HepG2 (cell line): ENCODE results near the gene TNRC18. TPM values are rescaled to one million over a fixed set of nuclear protein-coding genes. Genes with fewer than 3 reads are reported as not detected.

ENCODE experiments used
- ATAC-seq: fragments of 200-7000 bp; cut with Tn5 transposase; 3 replicates; pipeline ENCODE4 v1.9.1; 2020; ENCODE audit warnings: mild to moderate bottlenecking, moderate library complexity
- BruUV-seq: library from RNA; stranded (reverse); fragments of 400-500 nt; replicated peaks from 2 replicates; lab custom pipeline; 2021; lab: Mats Ljungman, UMichigan
- CTCF ChIA-PET: fragments of 300-600 bp; formaldehyde crosslinking; extraction: SDS; loops from one replicate; lab custom pipeline; 2021; ENCODE audit warnings: low total read pairs, inconsistent platforms, low intra/inter-chr PET ratio; lab: Yijun Ruan, JAX
- POLR2A ChIA-PET: fragments of 350-600 bp; sonication (Branson Sonifier 250); formaldehyde crosslinking; loops from one replicate; lab custom pipeline; 2020; ENCODE audit warnings: antibody characterized with exemption, inconsistent platforms; lab: Yijun Ruan, JAX
- DNase-seq: peaks from one replicate; pipeline ENCODE4 v3.0.0-alpha.2; 2015; ENCODE audit warnings: low spot score
- FAIRE-seq: peaks from 3 replicates; lab custom pipeline; 2011; peaks lifted over from hg19 to GRCh38; lab: Jason Lieb, UNC
- H2AFZ ChIP-seq: one replicate; pipeline ENCODE4 v1.6.1; 2011; ENCODE audit warnings: low read length, inconsistent platforms
- H3K27ac ChIP-seq: fragments of 300-600 bp; 3 replicates; pipeline ENCODE4 v1.8.0; 2011; ENCODE audit warnings: mixed run types, mild to moderate bottlenecking, mixed read lengths, low read length, inconsistent platforms; ENCODE audit not compliant: insufficient read depth; ENCODE audit errors: extremely low read length
- H3K27me3 ChIP-seq, 2 experiments: fragments of 200-600 bp in 1 of 2; 2 replicates in 1 of 2; 3 replicates in 1 of 2; pipeline versions ENCODE4 v1.6.0 to v1.8.0; 2011; ENCODE audit warnings: low read length in 2 of 2, mild to moderate bottlenecking in 2 of 2, moderate library complexity in 2 of 2, inconsistent platforms in 1 of 2; ENCODE audit not compliant: insufficient read depth in 2 of 2, control insufficient read depth in 1 of 2
- H3K36me3 ChIP-seq, 2 experiments: fragments of 200-600 bp in 1 of 2; replicated peaks in 1 of 2; 2 replicates in 1 of 2; 3 replicates in 1 of 2; pipeline versions ENCODE4 v1.5.1 to v1.8.0; 2011; ENCODE audit warnings: low read length in 2 of 2, inconsistent platforms in 1 of 2; ENCODE audit not compliant: insufficient read depth in 2 of 2, control insufficient read depth in 1 of 2
- H3K4me1 ChIP-seq: 2 replicates; pipeline ENCODE4 v1.5.1; 2012; ENCODE audit warnings: low read length, inconsistent platforms; ENCODE audit not compliant: insufficient read depth
- H3K4me2 ChIP-seq: 2 replicates; pipeline ENCODE4 v1.6.0; 2011; ENCODE audit warnings: low read depth, low read length, inconsistent platforms
- H3K4me3 ChIP-seq, 3 experiments: fragments of 200-600 bp in 1 of 3; sonication (generic), shearing (Covaris generic) in 1 of 3; replicated peaks in 1 of 3; 2 replicates each; pipeline ENCODE4 v1.5.1; 2011 to 2016; ENCODE audit warnings: low read length in 3 of 3, inconsistent platforms in 2 of 3, low read depth in 2 of 3, mild to moderate bottlenecking in 2 of 3, control low read depth in 1 of 3, mixed read lengths in 1 of 3; ENCODE audit not compliant: insufficient read depth in 1 of 3
- H3K79me2 ChIP-seq: one replicate; pipeline ENCODE4 v1.6.1; 2011; ENCODE audit warnings: low read length, inconsistent platforms; ENCODE audit not compliant: insufficient read depth
- H3K9ac ChIP-seq: 2 replicates; pipeline ENCODE4 v1.6.0; 2011; ENCODE audit warnings: mild to moderate bottlenecking, low read depth, low read length, inconsistent platforms; ENCODE audit not compliant: insufficient read depth
- H3K9me3 ChIP-seq: 2 replicates; pipeline ENCODE4 v1.5.1; 2012; ENCODE audit warnings: mild to moderate bottlenecking, low read length
- H4K20me1 ChIP-seq: 2 replicates; pipeline ENCODE4 v1.6.0; 2011; ENCODE audit warnings: inconsistent platforms, mild to moderate bottlenecking, low read length, moderate library complexity; ENCODE audit not compliant: insufficient read depth
- ARNT ChIP-seq: fragments of 450-650 bp; IDR thresholded peaks from 2 replicates; pipeline ENCODE4 v1.6.1; 2017
- KDM2A ChIP-seq: sonication (generic); formaldehyde crosslinking; IDR thresholded peaks from 2 replicates; pipeline ENCODE4 v1.4.0; 2020; ENCODE audit warnings: low read depth, missing genetic modification reagents, borderline replicate concordance
- NAIF1 ChIP-seq: sonication (generic); formaldehyde crosslinking; IDR thresholded peaks from 2 replicates; pipeline ENCODE4 v1.5.0; 2020; ENCODE audit warnings: mild to moderate bottlenecking, missing genetic modification reagents, borderline replicate concordance
- NBN ChIP-seq: fragments of 450-650 bp; conservative IDR thresholded peaks from 2 replicates; pipeline ENCODE4 v1.6.1; 2017
- RAD21 ChIP-seq: fragments of 450-650 bp; formaldehyde crosslinking; IDR thresholded peaks from 2 replicates; pipeline ENCODE4 v1.5.0; 2020; ENCODE audit warnings: mild to moderate bottlenecking
- ZMYM3 ChIP-seq: sonication (generic); formaldehyde crosslinking; IDR thresholded peaks from 2 replicates; pipeline ENCODE4 v1.5.1; 2020; ENCODE audit warnings: mild to moderate bottlenecking, missing genetic modification reagents
- ZNF121 ChIP-seq: sonication (generic); formaldehyde crosslinking; IDR thresholded peaks from 2 replicates; pipeline ENCODE4 v1.5.0; 2020; ENCODE audit warnings: mild to moderate bottlenecking, missing genetic modification reagents
- ZNF224 ChIP-seq: sonication (generic); formaldehyde crosslinking; IDR thresholded peaks from 2 replicates; pipeline ENCODE4 v1.5.0; 2020; ENCODE audit warnings: mild to moderate bottlenecking, missing genetic modification reagents
- ZNF331 ChIP-seq: sonication (generic); formaldehyde crosslinking; IDR thresholded peaks from 2 replicates; pipeline ENCODE4 v1.4.0; 2020; ENCODE audit warnings: missing genetic modification reagents
- ZNF383 ChIP-seq: sonication (generic); formaldehyde crosslinking; IDR thresholded peaks from 2 replicates; pipeline ENCODE4 v1.4.0; 2020; ENCODE audit warnings: missing genetic modification reagents, mild to moderate bottlenecking, borderline replicate concordance
- ZNF629 ChIP-seq: sonication (generic); formaldehyde crosslinking; conservative IDR thresholded peaks from 2 replicates; pipeline ENCODE4 v1.5.0; 2020; ENCODE audit warnings: missing genetic modification reagents
- WGBS: methylation state at CpG from one replicate; pipeline ENCODE4 v1.1.6; 2017; ENCODE audit warnings: low lambda C conversion rate; 5-methylcytosine and 5-hydroxymethylcytosine counted together
- in situ Hi-C: cut with HindIII; loops from 2 replicates; pipeline ENCODE4 v1.10.0; 2017; ENCODE audit warnings: low pct_unique_long_range_greater_than_20kb; ENCODE audit not compliant: extremely low pct_ligation_motif_present
- intact Hi-C: fragments of 100-400 bp; cut with micrococcal nuclease; formaldehyde crosslinking; loops from one replicate; pipeline ENCODE4 v1.10.0; 2022; ENCODE audit not compliant: unreplicated experiment
- polyA plus RNA-seq, 8 experiments: library from polyadenylated mRNA; depleted of rRNA in 3 of 8; stranded (reverse) in 7 of 8; unstranded in 1 of 8; fragments of >200 nt; fragmentation: Illumina TruSeq in 4 of 8; extraction: Trizol in 4 of 8; gene quantifications; 2 replicates each; pipeline versions ENCODE4 v1.2.1 to v1.2.3, GENCODE V29; 2011 to 2016; ENCODE audit warnings: low read depth in 4 of 8, missing spikeins in 1 of 8, mixed read lengths in 1 of 8; ENCODE audit not compliant: insufficient read depth in 1 of 8
- total RNA-seq, 5 experiments: library from RNA; depleted of rRNA; stranded (reverse); fragments of >200 nt; fragmentation: Illumina TruSeq; extraction: Trizol; gene quantifications; 2 replicates each; pipeline ENCODE4 v1.2.3, GENCODE V29; 2016; ENCODE audit warnings: low read depth in 1 of 5
- TF ChIP-seq, protein P1 (sequence below): sonication (generic); formaldehyde crosslinking; IDR thresholded peaks from 2 replicates; pipeline ENCODE4 v1.5.0; 2020; ENCODE audit warnings: missing genetic modification reagents

Gene TNRC18
- total and polyA plus RNA-seq, 2 of the 13 experiments (the other 11 are each of a cell fraction or from before 2014, with no cell fraction given): 11.7 to 17.4 TPM

DNA sequence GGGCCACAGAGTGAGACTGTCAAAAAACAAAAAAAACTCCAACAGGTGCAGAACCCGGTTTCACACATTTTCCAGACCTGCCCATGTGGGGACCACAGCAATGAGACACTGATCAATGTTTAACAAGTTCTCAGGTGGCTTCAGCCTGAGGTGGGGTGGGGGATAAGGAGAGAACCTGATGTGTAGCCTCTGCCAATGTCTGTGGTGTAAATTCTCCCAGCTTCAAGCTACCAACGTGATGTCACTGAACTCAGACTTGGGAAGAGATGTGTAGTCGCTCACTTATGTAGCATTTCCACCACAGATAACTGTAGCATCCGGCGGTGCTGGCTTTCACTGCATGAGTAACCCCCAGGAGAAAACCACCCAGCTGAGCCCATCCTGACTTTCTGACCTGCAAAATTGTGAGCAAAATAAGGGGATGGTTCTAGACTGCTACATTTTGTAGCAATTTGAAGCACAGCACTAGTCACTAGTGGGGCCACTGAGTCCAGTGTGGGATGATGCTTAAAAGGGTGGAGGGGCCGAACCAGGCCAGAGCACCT, 13.8 kb upstream of the TNRC18 start:
- Histone ChIP-seq H3K9me3 (peaks cover 13% of the 10 kb centered on the region; the same call in 1 of the 2 replicates), H4K20me1 (peaks cover 8% of the 10 kb centered on the region; the same call in 1 of the 2 replicates), H3K36me3 (no peaks in the 10 kb centered on the region; a peak in 1 of 5 replicates), H3K27me3 (no peaks in the 10 kb centered on the region), H3K79me2 (peaks cover 4% of the 10 kb centered on the region), H2AFZ (no peak overlapping the region), H3K4me3 (no peak overlapping the region)
- ATAC-seq: no peak
- no peak for DNase-seq
- BruUV-seq: no TSS peak
- FAIRE-seq: no peak
- intact Hi-C loops (no loop called here), in situ Hi-C loops (no loop called here)
- POLR2A ChIA-PET: interaction anchor here (1.1 to 1.8 kb wide), 2 partner anchors 9 to 10 kb away, joined by 5 to 6 read pairs; no protein-coding TSS in a partner anchor
- no peak for TF ChIP-seq RAD21 (CRISPR knock-in tag)
- TF ChIP-seq ZNF224 (CRISPR knock-in tag): no peak
- 0 out of 2 replicates have a peak, but pooled peaks have one; percentile 5 for TF ChIP-seq KDM2A
- TF ChIP-seq ARNT: no peak
- peak; percentile 100 for TF ChIP-seq ZNF331
- TF ChIP-seq NBN: no peak
- TF ChIP-seq, all 625 proteins: peak for 2
- WGBS: 97% methylated on average over 6 of the region's 6 CpGs
- no peak overlapping the region for H3K9ac ChIP-seq
- no peak overlapping the region for H3K4me2 ChIP-seq
- no peak overlapping the region for H3K27ac ChIP-seq
- CTCF ChIA-PET: no interaction called here
- H3K4me1 ChIP-seq: peaks cover 54% of the 10 kb centered on the region

DNA sequence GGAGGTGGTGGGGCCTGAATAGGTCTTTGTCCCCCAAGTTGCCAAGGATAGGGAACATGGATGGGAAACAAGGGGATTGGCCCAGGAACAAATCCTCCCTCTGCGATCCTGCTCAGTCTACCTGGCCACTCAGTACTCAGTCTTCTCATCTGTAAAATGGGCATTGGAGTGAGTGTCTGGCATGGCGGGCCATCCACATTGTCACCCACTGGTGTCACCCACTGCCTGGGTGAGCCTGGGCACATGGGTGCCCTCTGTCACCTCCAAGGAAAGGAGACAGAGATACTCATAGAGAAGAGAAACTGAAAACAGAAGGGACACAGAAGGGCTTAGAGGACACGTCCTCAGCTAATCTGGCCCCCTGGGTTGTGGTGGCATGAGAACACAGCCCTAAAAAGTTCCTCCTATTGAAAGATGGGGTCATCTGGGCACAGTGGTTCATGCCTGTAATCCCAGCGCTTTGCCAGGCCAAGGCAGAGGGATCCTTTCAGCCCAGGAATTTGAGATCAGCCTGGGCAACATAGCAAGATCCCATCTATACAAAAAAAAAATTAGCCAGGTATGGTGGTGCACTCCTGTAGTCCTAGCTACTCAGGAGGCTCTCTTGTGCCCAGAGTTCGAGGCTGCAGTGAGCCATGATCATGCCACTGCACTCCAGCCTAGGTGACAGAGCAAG, 12.5 kb upstream of the TNRC18 start:
- intact Hi-C loops: no loop called here
- Histone ChIP-seq H3K9ac (no peak overlapping the region), H3K9me3 (peaks cover 13% of the 10 kb centered on the region; the same call in 1 of the 2 replicates), H3K79me2 (peaks cover 4% of the 10 kb centered on the region), H3K4me2 (no peak overlapping the region), H2AFZ (no peak overlapping the region), H3K4me3 (no peak overlapping the region), H3K27ac (no peak overlapping the region), H3K27me3 (no peaks in the 10 kb centered on the region), H4K20me1 (peaks cover 14% of the 10 kb centered on the region; the same call in 1 of the 2 replicates), H3K36me3 (peaks cover 0 to 4% of the 10 kb centered on the region in 2 experiments; a peak in 1 of 5 replicates), H3K4me1 (peaks cover 58% of the 10 kb centered on the region)
- in situ Hi-C loops: no loop called here
- BruUV-seq: no TSS peak
- 98% methylated on average over 4 of the region's 5 CpGs for WGBS
- DNase-seq: no peak
- FAIRE-seq: no peak
- peak; percentile 92 for TF ChIP-seq ZNF629 (CRISPR knock-in tag)
- peak; percentile 71 for TF ChIP-seq ZMYM3 (CRISPR knock-in tag)
- no peak for TF ChIP-seq NAIF1 (CRISPR knock-in tag)
- TF ChIP-seq ZNF383 (CRISPR knock-in tag): no peak
- peak; percentile 80 for TF ChIP-seq ZNF121 (CRISPR knock-in tag)
- TF ChIP-seq, protein P1, sequence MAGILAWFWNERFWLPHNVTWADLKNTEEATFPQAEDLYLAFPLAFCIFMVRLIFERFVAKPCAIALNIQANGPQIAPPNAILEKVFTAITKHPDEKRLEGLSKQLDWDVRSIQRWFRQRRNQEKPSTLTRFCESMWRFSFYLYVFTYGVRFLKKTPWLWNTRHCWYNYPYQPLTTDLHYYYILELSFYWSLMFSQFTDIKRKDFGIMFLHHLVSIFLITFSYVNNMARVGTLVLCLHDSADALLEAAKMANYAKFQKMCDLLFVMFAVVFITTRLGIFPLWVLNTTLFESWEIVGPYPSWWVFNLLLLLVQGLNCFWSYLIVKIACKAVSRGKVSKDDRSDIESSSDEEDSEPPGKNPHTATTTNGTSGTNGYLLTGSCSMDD (CRISPR knock-in tag): no peak
- ATAC-seq: no peak
- CTCF ChIA-PET: no interaction called here
- POLR2A ChIA-PET: interaction anchor here (0.8 to 1.1 kb wide), 2 partner anchors 10 to 27 kb away, joined by 3 to 6 read pairs; no protein-coding TSS in a partner anchor
